HG03103 (cell line): ENCODE measurements around the gene NHERF1.

Experiments
- ATAC-seq: cut with Tn5 transposase; IDR thresholded peaks from one replicate; pipeline ENCODE4 v1.9.1; 2021; ENCODE audit warnings: low read depth; ENCODE audit not compliant: unreplicated experiment

NHERF1 gene

GRCh38 chr17:74780443-74781238, 32.2 kb downstream of the NHERF1 start:
- ATAC-seq = no peak

GRCh38 chr17:74782571-74782970, 34.1 kb downstream of the NHERF1 start:
- ATAC-seq = no peak

GRCh38 chr17:74784125-74784810, 35.8 kb downstream of the NHERF1 start:
- ATAC-seq = no peak

GRCh38 chr17:74785096-74785980, 36.9 kb downstream of the NHERF1 start:
- ATAC-seq = no peak

- no peak for ATAC-seq
Measured at GRCh38 chr17:74785981-74786360, 37.5 kb downstream of the NHERF1 start.

GRCh38 chr17:74786431-74787055, 38.1 kb downstream of the NHERF1 start:
- no peak for ATAC-seq

GRCh38 chr17:74790161-74791058, 42.0 kb downstream of the NHERF1 start:
- no peak for ATAC-seq

GRCh38 chr17:74792586-74793105, 44.2 kb downstream of the NHERF1 start:
- ATAC-seq = no peak

- ATAC-seq = no peak
Measured at GRCh38 chr17:74795327-74796020, 47.0 kb downstream of the NHERF1 start.

- ATAC-seq = no peak
Measured at GRCh38 chr17:74796211-74796610, 47.8 kb downstream of the NHERF1 start.

GRCh38 chr17:74796866-74797265, 48.4 kb downstream of the NHERF1 start:
- ATAC-seq = no peak

- no peak for ATAC-seq
Measured at GRCh38 chr17:74797824-74798223, 49.4 kb downstream of the NHERF1 start.

GRCh38 chr17:74798239-74798707, 49.8 kb downstream of the NHERF1 start:
- ATAC-seq = no peak

GRCh38 chr17:74799097-74799496, 50.7 kb downstream of the NHERF1 start:
- ATAC-seq = no peak

- ATAC-seq = no peak
Measured at GRCh38 chr17:74800531-74800930, 52.1 kb downstream of the NHERF1 start.

GRCh38 chr17:74801896-74802295, 53.5 kb downstream of the NHERF1 start:
- ATAC-seq = no peak

- ATAC-seq = no peak
Measured at GRCh38 chr17:74803388-74803930, 55.0 kb downstream of the NHERF1 start.

GRCh38 chr17:74803971-74804370, 55.5 kb downstream of the NHERF1 start:
- no peak for ATAC-seq
